SH-SY5Y (cell line): ENCODE data around the gene FGF11.
"Not testable (repeated sequence)": the region's sequence is repeated elsewhere in the genome, so short reads cannot be mapped to it uniquely, and the experiment has no call there.

ENCODE experiments used
- GATA2 ChIP-seq: IDR thresholded peaks from 2 replicates; pipeline ENCODE4 v1.6.1; 2011; ENCODE audit warnings: mild to moderate bottlenecking, low read depth, low read length
- GATA3 ChIP-seq: IDR thresholded peaks from 2 replicates; pipeline ENCODE4 v1.6.1; 2011; ENCODE audit warnings: low read depth, mild to moderate bottlenecking, low read length, moderate library complexity

FGF11 gene

GRCh38 chr17:7475764-7476422 lies 36.6 kb downstream of the FGF11 start:
- TF ChIP-seq GATA3 = no peak
- TF ChIP-seq GATA2 = no peak

DNA sequence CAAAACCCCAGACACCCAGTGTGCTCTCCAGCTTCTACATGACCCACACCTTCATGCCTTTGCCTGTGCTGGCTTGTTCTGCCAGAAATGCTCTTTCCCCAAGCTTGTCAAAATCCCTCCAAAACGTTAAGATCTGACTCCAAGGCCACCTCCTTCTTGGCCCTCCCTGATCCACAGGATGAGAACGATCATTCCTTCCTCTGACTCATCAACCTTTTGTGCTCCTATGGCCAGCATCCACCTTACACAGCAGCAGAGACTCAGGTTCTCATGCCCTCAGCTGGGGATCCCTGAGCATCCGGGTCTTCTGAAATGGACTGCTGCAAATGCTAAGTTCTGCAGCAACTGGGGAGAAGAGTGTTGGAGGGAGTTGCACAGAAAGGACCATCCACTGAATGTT lies 37.2 kb downstream of the FGF11 start:
- TF ChIP-seq GATA2 (no peak), GATA3 (no peak)

- no peak for TF ChIP-seq GATA2
- TF ChIP-seq GATA3 = no peak
These were observed 37.6 kb downstream of the FGF11 start for GRCh38 chr17:7476951-7477350.

GRCh38 chr17:7477392-7478275 lies 38.3 kb downstream of the FGF11 start:
- TF ChIP-seq GATA2 = no peak
- TF ChIP-seq GATA3 = no peak

GRCh38 chr17:7478276-7479212 lies 39.2 kb downstream of the FGF11 start:
- no peak for TF ChIP-seq GATA3
- no peak for TF ChIP-seq GATA2

GRCh38 chr17:7479213-7480088 lies 40.1 kb downstream of the FGF11 start, which contains the start of gene ZBTB4:
TSS of gene ZBTB4 (minus strand) at chr17:7479631. CDS start at chr17:7466801, 12,830 bp downstream.
- TF ChIP-seq GATA3 = no peak
- TF ChIP-seq GATA2 = no peak

DNA sequence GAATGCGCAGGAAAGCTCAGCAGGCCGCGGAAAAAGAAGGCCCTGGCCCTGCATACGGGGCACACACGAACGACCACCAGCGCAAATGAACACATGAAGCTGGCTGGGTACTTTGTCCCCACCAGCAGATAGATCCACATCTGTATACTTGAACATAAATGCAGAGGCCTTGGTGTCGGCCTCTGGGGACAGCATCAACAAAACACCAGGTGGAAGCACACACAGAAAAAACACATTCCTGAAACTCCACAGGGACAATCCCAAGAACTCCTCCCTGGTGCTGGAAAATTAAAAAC lies 40.7 kb downstream of the FGF11 start:
- no peak for TF ChIP-seq GATA2

- TF ChIP-seq GATA2, GATA3: not testable (repeated sequence)
These were observed 42.0 kb downstream of the FGF11 start, which contains the start of gene SLC35G6 for GRCh38 chr17:7481275-7481674. TSS of gene SLC35G6 (plus strand) at chr17:7481446. CDS start at chr17:7481517, 71 bp downstream.

DNA sequence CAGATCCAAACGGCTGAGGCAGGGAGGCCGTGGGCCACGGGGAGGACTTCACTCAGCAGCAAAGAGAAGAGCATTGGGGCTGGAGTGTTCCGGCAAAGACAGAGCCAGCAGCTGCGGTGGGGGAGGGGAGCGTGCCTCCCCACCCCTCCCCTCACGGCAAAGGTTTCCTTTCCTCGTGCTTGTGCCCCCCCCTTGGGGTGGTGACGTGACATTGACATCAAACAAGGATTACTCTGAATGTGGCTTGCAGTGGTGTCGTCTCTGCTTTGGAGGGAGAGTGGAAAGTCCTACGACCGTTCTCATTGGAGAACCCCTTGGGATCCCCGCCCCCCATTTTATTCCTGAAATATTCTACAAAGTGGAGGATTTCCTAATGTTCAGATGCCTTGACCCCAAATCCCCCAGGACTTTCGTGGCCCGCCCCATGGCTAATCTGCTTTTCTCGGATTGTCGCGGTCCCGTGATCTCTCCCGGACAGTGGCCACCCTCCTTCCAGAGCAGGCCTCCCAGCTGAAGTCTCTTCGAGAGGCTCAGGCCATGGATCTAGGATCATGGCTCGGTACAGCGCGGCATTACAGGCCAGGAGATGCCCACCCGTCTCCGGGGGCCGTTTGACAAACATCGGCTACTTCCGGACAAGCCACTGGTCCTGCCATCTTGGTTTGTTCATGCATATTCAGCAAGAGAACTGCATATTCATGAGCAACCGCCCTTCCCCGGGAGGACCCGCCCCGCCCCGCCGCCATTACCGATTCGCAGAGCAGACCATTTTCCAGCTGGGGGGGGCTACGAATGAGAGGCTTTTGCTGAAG lies 44.1 kb downstream of the FGF11 start:
- TF ChIP-seq GATA3 (no peak), GATA2 (no peak)

DNA sequence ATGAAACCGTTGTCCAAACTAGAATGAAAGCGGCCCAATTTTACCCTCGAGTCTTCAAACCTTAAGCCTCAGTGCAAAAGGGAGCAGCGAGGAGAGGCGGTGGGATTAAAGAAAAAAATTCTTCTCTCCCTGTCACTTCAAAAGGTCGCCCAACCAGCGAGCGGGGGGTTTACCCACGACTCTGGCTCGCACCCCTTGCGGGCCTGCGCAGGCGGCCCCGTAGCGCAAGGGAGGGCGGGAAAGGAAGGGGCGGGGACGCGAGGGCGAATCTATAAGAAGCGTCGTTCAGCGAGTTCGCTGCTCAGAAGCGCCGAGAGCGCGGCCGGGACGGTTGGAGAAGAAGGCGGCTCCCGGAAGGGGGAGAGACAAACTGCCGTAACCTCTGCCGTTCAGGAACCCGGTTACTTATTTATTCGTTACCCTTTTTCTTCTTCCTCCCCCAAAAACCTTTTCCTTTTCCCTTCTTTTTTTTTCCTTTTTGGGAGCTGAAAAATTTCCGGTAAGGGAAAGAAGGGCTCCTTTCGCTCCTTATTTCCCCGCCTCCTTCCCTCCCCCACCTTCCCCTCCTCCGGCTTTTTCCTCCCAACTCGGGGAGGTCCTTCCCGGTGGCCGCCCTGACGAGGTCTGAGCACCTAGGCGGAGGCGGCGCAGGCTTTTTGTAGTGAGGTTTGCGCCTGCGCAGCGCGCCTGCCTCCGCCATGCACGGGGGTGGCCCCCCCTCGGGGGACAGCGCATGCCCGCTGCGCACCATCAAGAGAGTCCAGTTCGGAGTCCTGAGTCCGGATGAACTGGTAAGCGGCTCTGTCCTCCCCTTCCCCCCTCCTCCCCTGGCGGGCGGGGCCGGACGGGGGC lies 45.0 kb downstream of the FGF11 start, which contains the start of gene POLR2A:
Gene POLR2A (plus strand): TSS at position 300 of the 852 bp plus-strand sequence.
- no peak for TF ChIP-seq GATA2
- no peak for TF ChIP-seq GATA3

- TF ChIP-seq GATA2 = no peak
- no peak for TF ChIP-seq GATA3
These were observed 45.6 kb downstream of the FGF11 start for GRCh38 chr17:7484919-7485377.
